HG03565 (cell line): ENCODE measurements around the gene DNMT1.

ENCODE experiments used
- ATAC-seq: cut with Tn5 transposase; IDR thresholded peaks from one replicate; pipeline ENCODE4 v1.9.1; 2021; ENCODE audit warnings: mild to moderate bottlenecking, moderate library complexity; ENCODE audit not compliant: unreplicated experiment

Gene DNMT1

GRCh38 chr19:10143681-10144080 lies 51.1 kb downstream of the DNMT1 start:
- no peak for ATAC-seq

GRCh38 chr19:10142701-10143375 lies 51.9 kb downstream of the DNMT1 start:
- ATAC-seq, result no peak

GRCh38 chr19:10141973-10142372 lies 52.8 kb downstream of the DNMT1 start:
- no peak for ATAC-seq

- no peak for ATAC-seq
Measured at GRCh38 chr19:10141479-10141878, 53.3 kb downstream of the DNMT1 start.

- ATAC-seq, result no peak
Measured at GRCh38 chr19:10139952-10140351, 54.8 kb downstream of the DNMT1 start.

- no peak for ATAC-seq
Measured at GRCh38 chr19:10138879-10139795, 55.6 kb downstream of the DNMT1 start.

GRCh38 chr19:10137751-10138682 lies 56.7 kb downstream of the DNMT1 start:
- ATAC-seq, result no peak

- ATAC-seq, result no peak
Measured at GRCh38 chr19:10136936-10137335, 57.8 kb downstream of the DNMT1 start.

GRCh38 chr19:10135551-10136334 lies 59.0 kb downstream of the DNMT1 start:
- no peak for ATAC-seq

GRCh38 chr19:10134040-10134439 lies 60.7 kb downstream of the DNMT1 start:
- no peak for ATAC-seq

- no peak for ATAC-seq
Measured at GRCh38 chr19:10133596-10133995, 61.2 kb downstream of the DNMT1 start.

GRCh38 chr19:10132905-10133304 lies 61.8 kb downstream of the DNMT1 start:
- no peak for ATAC-seq

GRCh38 chr19:10126213-10126639 lies 68.5 kb downstream of the DNMT1 start:
- no peak for ATAC-seq

GRCh38 chr19:10124429-10124828 lies 70.3 kb downstream of the DNMT1 start:
- ATAC-seq, result no peak

- no peak for ATAC-seq
Measured at GRCh38 chr19:10122045-10122444, 72.7 kb downstream of the DNMT1 start.

GRCh38 chr19:10120538-10121189 lies 74.1 kb downstream of the DNMT1 start:
- ATAC-seq, result no peak

- no peak for ATAC-seq
Measured at GRCh38 chr19:10118960-10119359, 75.8 kb downstream of the DNMT1 start.

GRCh38 chr19:10116866-10117616 lies 77.7 kb downstream of the DNMT1 start:
- ATAC-seq, result no peak
